ENCODE data around the gene ACSF2.
A peak's percentile ranks its signal among the peaks of the same experiment; 100 is the strongest.
"Not testable (repeated sequence)": the region's sequence is repeated elsewhere in the genome, so short reads cannot be mapped to it uniquely, and the experiment has no call there.

Gene ACSF2

GRCh38 chr17:50423553-50424159 lies 2.4 kb upstream of the ACSF2 start:
- DNase-seq = peak; percentile 35 to 37
- TF ChIP-seq POLR2A (IDR thresholded peaks at IDR 0.05; ENCODE audit: low read length) = no peak
- no peak for TF ChIP-seq GATA1 (IDR thresholded peaks at IDR 0.05; ENCODE audit: low read depth, low read length)

GRCh38 chr17:50424246-50424995 lies 1.6 kb upstream of the ACSF2 start:
- TF ChIP-seq GATA1 (IDR thresholded peaks at IDR 0.05; ENCODE audit: low read depth, low read length) (no peak), POLR2A (IDR thresholded peaks at IDR 0.05; ENCODE audit: low read length) (no peak)
- no peak for DNase-seq

DNA sequence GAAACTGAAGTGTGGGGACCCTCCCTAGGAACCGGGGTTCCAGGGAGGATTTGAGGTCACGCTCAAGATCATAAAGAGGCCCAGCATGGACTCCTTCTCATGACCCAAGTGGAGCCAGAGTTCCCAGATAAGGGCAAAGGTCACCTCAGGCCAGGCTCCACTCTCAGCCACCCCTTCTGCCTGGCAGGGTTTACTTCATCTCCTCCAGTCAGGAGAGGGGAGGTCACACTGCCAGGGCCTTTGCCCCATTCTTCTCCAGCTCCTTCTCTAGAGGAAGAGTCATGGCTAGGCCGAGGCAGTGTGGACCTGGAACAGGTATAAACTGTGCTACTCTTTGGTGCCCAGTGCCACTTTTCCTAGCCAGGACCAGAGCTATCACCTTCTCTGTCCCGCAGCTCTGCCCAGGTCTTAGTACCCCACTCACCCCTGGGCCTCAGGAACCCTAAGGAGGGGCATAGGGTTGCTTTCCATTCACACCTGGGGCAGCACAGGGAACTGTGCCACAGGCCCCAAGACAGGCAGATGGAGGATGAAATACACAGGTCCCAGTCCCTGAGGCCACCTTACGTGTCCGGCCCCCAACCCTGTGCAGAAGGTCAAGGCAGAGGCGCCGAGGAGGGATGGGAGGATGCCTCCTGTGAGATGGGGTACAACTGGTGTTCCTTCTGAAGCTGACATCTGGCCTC lies 879 bp upstream of the ACSF2 start:
- TF ChIP-seq POLR2A (IDR thresholded peaks at IDR 0.05; ENCODE audit: low read length) = no peak
- peak; percentile 26 to 31 for DNase-seq

- TF ChIP-seq POLR2A (IDR thresholded peaks at IDR 0.05; ENCODE audit: low read length) = no peak
- no peak for TF ChIP-seq GATA1 (IDR thresholded peaks at IDR 0.05; ENCODE audit: low read depth, low read length)
- no peak for DNase-seq
Measured at GRCh38 chr17:50426472-50426782, 409 bp downstream of the ACSF2 start.

DNA sequence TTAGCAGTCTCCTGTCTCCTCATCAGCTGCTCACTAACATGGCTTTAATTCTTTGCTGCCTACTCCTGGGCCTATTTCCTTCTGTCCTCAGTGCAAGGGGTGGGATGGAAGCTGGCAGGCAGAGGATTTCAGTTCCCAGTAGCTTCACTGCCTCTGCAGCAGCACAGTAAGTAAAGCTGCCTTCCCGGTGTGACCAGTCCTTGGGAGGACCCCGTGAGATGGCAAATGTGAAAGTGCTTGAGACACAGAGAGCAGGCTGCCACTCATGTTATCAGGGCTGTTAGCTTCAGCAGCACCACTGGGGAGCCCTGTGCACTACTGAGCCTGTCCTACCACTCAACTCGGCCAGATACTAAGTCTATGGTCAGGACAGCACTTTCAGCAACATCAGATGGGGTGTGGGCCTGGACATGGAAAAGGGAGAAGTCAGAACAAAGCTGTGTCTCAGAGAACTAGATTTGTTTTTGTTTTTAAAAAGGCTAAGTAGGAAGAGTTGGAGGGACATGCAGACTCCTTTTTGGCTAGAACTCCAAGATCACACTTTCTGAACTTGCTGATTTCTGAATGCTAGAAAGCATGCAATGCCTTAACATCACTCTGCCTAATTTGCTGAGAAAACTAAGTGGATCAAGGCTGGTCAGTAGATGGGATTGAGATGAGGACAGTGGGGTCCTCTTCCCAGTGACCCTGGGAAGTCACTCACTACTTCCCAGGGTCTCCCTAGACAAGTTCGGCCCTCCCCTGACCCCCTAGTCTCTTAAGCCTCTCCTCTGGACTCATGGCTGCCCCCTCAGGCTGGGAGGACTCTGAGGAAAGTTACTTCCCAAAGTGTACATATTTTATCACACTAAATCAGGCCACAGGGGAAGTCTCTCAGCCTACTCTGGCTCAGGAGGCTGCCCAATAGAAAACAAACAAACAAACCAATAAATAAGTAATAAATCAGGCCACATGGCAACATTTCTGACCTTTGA lies 1.1 kb downstream of the ACSF2 start:
- TF ChIP-seq POLR2A (IDR thresholded peaks at IDR 0.05; ENCODE audit: low read length) = no peak
- TF ChIP-seq GATA1 (IDR thresholded peaks at IDR 0.05; ENCODE audit: low read depth, low read length) = no peak
- peak; percentile 78 to 80 for DNase-seq

DNA sequence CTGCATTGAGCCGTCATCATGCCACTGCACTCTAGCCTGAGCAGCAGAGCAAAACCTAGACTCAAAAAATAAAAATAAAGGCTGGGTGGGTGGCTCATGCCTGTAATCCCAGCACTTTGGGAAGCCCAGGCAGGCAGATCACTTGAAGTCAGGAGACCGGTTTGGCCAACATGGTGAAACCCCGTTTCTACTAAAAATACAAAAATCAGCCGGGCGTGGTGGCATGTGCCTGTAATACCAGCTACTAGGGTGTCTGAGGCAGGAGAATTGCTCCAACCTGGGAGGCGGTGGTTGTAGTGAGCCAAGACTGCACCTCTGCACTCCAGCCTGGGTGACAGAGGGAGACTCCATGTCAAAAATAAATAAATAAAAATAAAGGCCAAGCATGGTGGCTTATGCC lies 2.1 kb downstream of the ACSF2 start:
- DNase-seq = not testable (repeated sequence)

- no peak for DNase-seq
- TF ChIP-seq GATA1 (IDR thresholded peaks at IDR 0.05; ENCODE audit: low read depth, low read length) = no peak
- TF ChIP-seq POLR2A (IDR thresholded peaks at IDR 0.05; ENCODE audit: low read length) = no peak
Measured at GRCh38 chr17:50428831-50429424, 2.9 kb downstream of the ACSF2 start.

DNA sequence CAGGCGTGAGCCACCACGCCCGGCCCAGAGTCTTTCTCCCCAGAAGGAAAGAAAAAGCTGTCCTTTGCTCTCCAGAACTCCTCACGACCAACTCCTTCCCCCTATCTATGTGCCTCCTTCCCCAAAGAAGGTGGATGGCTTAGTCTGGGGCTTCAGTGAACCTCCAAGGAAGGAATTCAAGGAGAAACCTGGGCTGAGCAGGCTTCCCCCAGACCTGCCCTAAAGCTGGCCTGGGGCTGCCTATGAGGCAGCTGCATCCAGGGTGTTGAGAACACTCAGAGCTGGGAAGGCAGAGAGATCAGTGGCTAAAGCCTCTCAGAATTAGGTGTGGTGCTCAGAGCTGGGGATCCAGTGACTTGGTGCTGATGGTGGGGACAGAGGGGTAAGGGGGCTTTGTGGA lies 3.8 kb downstream of the ACSF2 start:
- DNase-seq = no peak
- no peak for TF ChIP-seq GATA1 (IDR thresholded peaks at IDR 0.05; ENCODE audit: low read depth, low read length)
- no peak for TF ChIP-seq POLR2A (IDR thresholded peaks at IDR 0.05; ENCODE audit: low read length)

DNA sequence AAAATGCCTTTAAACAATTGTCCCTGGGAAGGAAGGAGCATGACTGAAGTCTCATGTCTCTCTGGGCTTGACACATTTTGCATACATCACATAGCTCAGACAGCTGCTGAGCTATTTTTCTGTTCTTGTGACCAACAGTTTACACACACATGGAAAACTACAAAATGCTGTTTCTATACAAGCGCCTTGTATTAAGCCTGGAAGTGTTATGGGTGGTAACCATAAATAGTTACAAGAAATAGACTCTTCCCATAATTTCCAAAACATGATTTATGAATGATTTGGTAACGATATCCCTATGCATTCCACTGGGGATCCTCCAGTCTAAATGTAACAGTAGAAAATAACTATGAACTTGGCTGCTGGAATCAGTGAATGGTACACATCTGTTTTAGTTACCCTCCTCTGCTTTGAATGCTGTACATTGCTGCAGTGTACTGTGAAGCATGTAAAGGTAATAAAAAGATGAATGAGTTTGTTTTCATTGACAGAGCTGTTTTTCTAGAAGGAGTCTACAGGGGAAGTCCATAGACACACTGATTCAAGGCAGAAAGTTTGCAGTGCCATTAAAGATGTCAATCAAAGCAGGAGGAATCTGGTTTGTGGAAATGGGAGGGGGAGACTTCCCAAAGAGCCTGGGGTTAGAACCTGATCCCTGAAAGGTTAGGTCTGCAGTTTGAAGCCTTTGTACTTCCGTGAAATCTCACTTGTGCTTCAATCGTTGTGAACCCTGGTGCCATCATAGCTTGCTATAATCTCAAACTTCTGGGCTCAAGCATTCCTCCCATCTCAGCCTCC lies 5.0 kb downstream of the ACSF2 start:
- TF ChIP-seq GATA1 (IDR thresholded peaks at IDR 0.05; ENCODE audit: low read depth, low read length) = no peak
- no peak for TF ChIP-seq POLR2A (IDR thresholded peaks at IDR 0.05; ENCODE audit: low read length)
- no peak for DNase-seq

DNA sequence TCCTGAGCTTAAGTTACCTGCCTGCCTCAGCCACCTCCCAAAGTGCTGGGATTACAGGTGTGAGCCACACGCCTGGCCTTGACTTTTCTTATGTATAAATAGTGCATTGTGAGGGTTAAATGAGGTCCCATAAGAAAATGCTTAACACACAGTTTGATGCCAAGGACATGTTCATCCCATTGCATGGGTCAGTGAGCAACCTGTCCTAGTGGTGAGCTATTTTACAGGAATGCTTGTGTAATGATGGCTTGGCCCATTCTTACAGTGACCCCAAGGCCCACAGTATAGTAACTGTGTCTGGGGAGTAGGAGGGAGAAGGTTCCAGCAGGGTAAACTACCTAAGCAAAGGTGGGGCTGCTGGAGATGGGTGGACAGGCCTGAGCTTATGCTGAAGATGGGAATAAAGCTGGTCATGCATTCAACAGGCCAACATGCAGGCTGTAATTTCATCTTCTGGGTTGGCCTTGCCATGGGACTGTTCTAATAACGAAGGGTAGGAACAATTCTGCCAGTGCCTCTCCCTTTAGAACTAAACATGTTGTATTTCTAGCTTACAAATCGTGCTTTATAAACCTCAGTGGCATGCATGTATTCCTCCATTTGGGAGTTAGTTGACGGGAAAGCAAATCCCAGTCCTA lies 6.2 kb downstream of the ACSF2 start:
- TF ChIP-seq POLR2A (IDR thresholded peaks at IDR 0.05; ENCODE audit: low read length) (no peak), GATA1 (IDR thresholded peaks at IDR 0.05; ENCODE audit: low read depth, low read length) (no peak)
- DNase-seq = no peak

GRCh38 chr17:50437409-50437808 lies 11.4 kb downstream of the ACSF2 start:
- TF ChIP-seq GATA1 (IDR thresholded peaks at IDR 0.05; ENCODE audit: low read depth, low read length) = no peak
- no peak for TF ChIP-seq POLR2A (IDR thresholded peaks at IDR 0.05; ENCODE audit: low read length)
- DNase-seq = no peak

GRCh38 chr17:50439008-50439407 lies 13.0 kb downstream of the ACSF2 start:
- TF ChIP-seq POLR2A (IDR thresholded peaks at IDR 0.05; ENCODE audit: low read length) (no peak), GATA1 (IDR thresholded peaks at IDR 0.05; ENCODE audit: low read depth, low read length) (no peak)

More at GRCh38 chr17:50439008-50439407, 13.0 kb downstream of the ACSF2 start:
- DNase-seq = no peak

Data from erythroblast (primary cell).